ENCODE data around the gene LCN10. TPM values are rescaled to one million over a fixed set of nuclear protein-coding genes. Genes with fewer than 3 reads are reported as not detected.
"Not testable (repeated sequence)": the region's sequence is repeated elsewhere in the genome, so short reads cannot be mapped to it uniquely, and the experiment has no call there.

LCN10 gene
- total RNA-seq, 1 donor from 2014 or later: not detected

- peaks cover 3% of the 10 kb centered on the region for H3K4me1 Mint-ChIP-seq (ENCODE audit: low read depth)
- DNase-seq (ENCODE audit: low spot score): no peak
- no peak overlapping the region for H3K4me3 Mint-ChIP-seq (ENCODE audit: unreplicated experiment)
- H3K9me3 Mint-ChIP-seq (ENCODE audit: low read depth): peaks cover 8% of the 10 kb centered on the region
- H3K27me3 Mint-ChIP-seq (ENCODE audit: low read depth): no peaks in the 10 kb centered on the region
- no peaks in the 10 kb centered on the region for H3K36me3 Mint-ChIP-seq (ENCODE audit: low read depth)
- no peak overlapping the region for H3K27ac Mint-ChIP-seq (ENCODE audit: unreplicated experiment)
- no peak for TF ChIP-seq CTCF (IDR thresholded peaks at IDR 0.05)
Measured at GRCh38 chr9:136757751-136758140, 15.0 kb upstream of the LCN10 start.

GRCh38 chr9:136757328-136757727 lies 14.6 kb upstream of the LCN10 start:
- Mint-ChIP-seq H3K4me3 (ENCODE audit: unreplicated experiment) (no peak overlapping the region), H3K9me3 (ENCODE audit: low read depth) (peaks cover 12% of the 10 kb centered on the region), H3K4me1 (ENCODE audit: low read depth) (peaks cover 3% of the 10 kb centered on the region), H3K27ac (ENCODE audit: unreplicated experiment) (no peak overlapping the region), H3K27me3 (ENCODE audit: low read depth) (peaks cover 2% of the 10 kb centered on the region), H3K36me3 (ENCODE audit: low read depth) (no peaks in the 10 kb centered on the region)
- TF ChIP-seq CTCF (IDR thresholded peaks at IDR 0.05): no peak
- no peak for DNase-seq (ENCODE audit: low spot score)

GRCh38 chr9:136756836-136757235 lies 14.1 kb upstream of the LCN10 start:
- H3K4me3 Mint-ChIP-seq (ENCODE audit: unreplicated experiment): no peak overlapping the region

GRCh38 chr9:136756134-136756438 lies 13.3 kb upstream of the LCN10 start:
- TF ChIP-seq CTCF (IDR thresholded peaks at IDR 0.05): no peak
- Mint-ChIP-seq H3K4me3 (ENCODE audit: unreplicated experiment) (no peak overlapping the region), H3K4me1 (ENCODE audit: low read depth) (peaks cover 3% of the 10 kb centered on the region), H3K27ac (ENCODE audit: unreplicated experiment) (no peak overlapping the region), H3K27me3 (ENCODE audit: low read depth) (peaks cover 10% of the 10 kb centered on the region), H3K9me3 (ENCODE audit: low read depth) (peaks cover 21% of the 10 kb centered on the region), H3K36me3 (ENCODE audit: low read depth) (no peaks in the 10 kb centered on the region)
- no peak for DNase-seq (ENCODE audit: low spot score)

More at GRCh38 chr9:136756836-136757235, 14.1 kb upstream of the LCN10 start:
- no peak for DNase-seq (ENCODE audit: low spot score)
- Mint-ChIP-seq H3K27ac (ENCODE audit: unreplicated experiment) (no peak overlapping the region), H3K36me3 (ENCODE audit: low read depth) (no peaks in the 10 kb centered on the region), H3K27me3 (ENCODE audit: low read depth) (peaks cover 7% of the 10 kb centered on the region), H3K4me1 (ENCODE audit: low read depth) (peaks cover 3% of the 10 kb centered on the region), H3K9me3 (ENCODE audit: low read depth) (peaks cover 17% of the 10 kb centered on the region)
- TF ChIP-seq CTCF (IDR thresholded peaks at IDR 0.05): no peak

- not testable (repeated sequence) for DNase-seq (ENCODE audit: low spot score); H3K27ac Mint-ChIP-seq (ENCODE audit: unreplicated experiment); H3K4me3 Mint-ChIP-seq (ENCODE audit: unreplicated experiment); H3K36me3 Mint-ChIP-seq (ENCODE audit: low read depth); H3K4me1 Mint-ChIP-seq (ENCODE audit: low read depth)
- Mint-ChIP-seq H3K27me3 (ENCODE audit: low read depth) (peaks cover 13% of the 10 kb centered on the region), H3K9me3 (ENCODE audit: low read depth) (peaks cover 21% of the 10 kb centered on the region)
Measured at GRCh38 chr9:136755302-136756133, 12.8 kb upstream of the LCN10 start.

All from chondrocyte (in vitro differentiated cells).